ACHN (cell line): ENCODE data around the gene ZNF708.
"Not testable (repeated sequence)": the region's sequence is repeated elsewhere in the genome, so short reads cannot be mapped to it uniquely, and the experiment has no call there.

Experiments used
- DNase-seq: peaks from one replicate; pipeline ENCODE4 v3.0.0-alpha.2; 2015
- in situ Hi-C: cut with HindIII; loops from 2 replicates; pipeline ENCODE4 v1.10.0; 2017; ENCODE audit warnings: low sequenced_read_pairs, low pct_ligation_motif_present, low pct_unique_long_range_greater_than_20kb

ZNF708 gene

GRCh38 chr19:21264891-21265290 lies 64.3 kb downstream of the ZNF708 start:
- in situ Hi-C loops, result no loop called here
- no peak for DNase-seq

- in situ Hi-C loops, result no loop called here
- DNase-seq, result no peak
These were observed 64.8 kb downstream of the ZNF708 start for GRCh38 chr19:21264416-21264815.

DNA sequence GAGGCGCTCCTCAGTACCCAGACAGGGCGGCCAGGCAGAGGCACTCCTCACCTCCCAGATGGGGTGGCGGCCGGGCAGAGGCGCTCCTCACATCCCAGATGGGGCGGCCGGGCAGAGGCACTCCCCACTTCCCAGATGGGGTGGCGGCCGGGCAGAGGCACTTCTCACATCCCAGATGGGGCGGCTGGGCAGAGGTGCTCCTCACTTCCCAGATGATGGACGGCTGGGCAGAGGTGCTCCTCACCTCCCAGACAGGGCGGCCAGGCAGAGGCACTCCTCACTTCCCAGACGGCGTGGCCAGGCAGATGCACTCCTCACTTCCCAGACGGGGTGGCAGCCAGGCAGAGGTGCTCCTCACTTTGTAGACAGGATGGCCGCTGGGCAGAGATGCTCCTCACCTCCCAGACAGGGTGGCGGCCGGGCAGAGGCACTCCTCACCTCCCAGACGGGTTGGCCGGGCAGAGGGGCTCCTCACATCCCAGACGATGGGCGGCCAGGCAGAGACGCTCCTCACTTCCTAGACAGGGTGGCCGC lies 68.3 kb downstream of the ZNF708 start:
- DNase-seq, in situ Hi-C loops: not testable (repeated sequence)

- DNase-seq, result no peak
- in situ Hi-C loops, result no loop called here
These were observed 68.9 kb downstream of the ZNF708 start for GRCh38 chr19:21260164-21260847.

DNA sequence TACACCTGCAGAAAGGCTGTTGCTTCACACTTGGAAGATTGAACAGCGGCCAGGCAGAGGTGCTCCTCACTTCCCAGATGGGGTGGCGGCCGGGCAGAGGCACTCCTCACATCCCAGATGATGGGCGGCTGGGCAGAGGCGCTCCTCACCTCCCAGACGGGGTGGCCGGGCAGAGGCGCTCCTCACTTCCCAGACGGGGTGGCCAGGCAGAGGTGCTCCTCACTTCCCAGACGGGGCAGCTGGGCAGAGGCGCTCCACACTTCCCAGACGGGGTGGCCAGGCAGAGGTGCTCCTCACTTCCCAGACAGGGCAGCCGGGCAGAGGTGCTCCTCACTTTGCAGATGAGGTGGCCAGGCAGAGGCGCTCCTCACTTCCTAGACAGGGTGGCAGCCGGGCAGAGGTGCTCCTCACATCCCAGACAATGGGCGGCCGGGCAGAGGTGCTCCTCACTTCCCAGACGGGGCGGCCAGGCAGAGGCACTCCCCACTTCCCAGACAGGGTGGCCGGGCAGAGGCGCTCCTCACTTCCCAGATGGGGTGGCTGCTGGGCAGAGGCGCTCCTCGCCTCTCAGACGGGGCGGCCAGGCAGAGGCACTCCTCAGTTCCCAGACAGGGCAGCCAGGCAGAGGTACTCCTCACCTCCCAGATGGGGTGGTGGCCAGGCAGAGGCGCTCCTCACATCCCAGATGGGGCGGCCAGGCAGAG lies 69.6 kb downstream of the ZNF708 start:
- in situ Hi-C loops, DNase-seq: not testable (repeated sequence)

DNA sequence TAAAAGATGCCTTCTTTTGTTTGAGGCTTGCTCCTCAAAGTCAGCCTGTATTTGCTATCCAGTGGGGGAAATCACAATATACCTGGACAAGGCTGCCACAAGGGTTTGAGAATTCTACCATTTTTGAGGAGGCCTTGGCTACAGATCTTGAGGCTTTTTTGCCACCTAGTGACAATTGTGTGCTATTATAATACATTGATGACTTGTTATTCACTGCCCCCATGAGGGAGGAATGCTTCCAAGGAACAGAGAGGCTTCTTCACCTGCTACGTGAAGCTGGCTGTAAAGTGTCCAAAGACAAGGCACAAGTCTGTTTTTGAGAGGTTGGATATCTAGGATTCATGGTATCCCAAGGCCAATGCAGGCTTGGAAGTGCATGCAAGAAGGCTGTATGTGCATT lies 72.5 kb downstream of the ZNF708 start:
- in situ Hi-C loops, result no loop called here

More for the DNA sequence above, 72.5 kb downstream of the ZNF708 start:
- DNase-seq, result peak; percentile 3
